Mesendoderm (in vitro differentiated cells): ENCODE results near the gene GMEB2.
"Not testable (repeated sequence)": the region's sequence is repeated elsewhere in the genome, so short reads cannot be mapped to it uniquely, and the experiment has no call there.

ENCODE experiments used
- DNase-seq: peaks from one replicate; pipeline ENCODE4 v3.0.0; 2013
- H2AK5ac ChIP-seq: 2 replicates; pipeline ENCODE4 v1.6.1; 2013; ENCODE audit warnings: low read length, inconsistent platforms
- H2BK120ac ChIP-seq: 2 replicates; pipeline ENCODE4 v1.6.1; 2013; ENCODE audit warnings: low read depth, mild to moderate bottlenecking, low read length, moderate library complexity, mixed read lengths
- H2BK15ac ChIP-seq: replicated peaks from 2 replicates; pipeline ENCODE4 v1.6.1; 2013; ENCODE audit warnings: low read depth, mild to moderate bottlenecking, moderate library complexity
- H2BK5ac ChIP-seq: 2 replicates; pipeline ENCODE4 v1.6.1; 2013; ENCODE audit warnings: low read length, inconsistent platforms
- H3K18ac ChIP-seq: 2 replicates; pipeline ENCODE4 v1.6.1; 2013; ENCODE audit warnings: mild to moderate bottlenecking, low read length, mixed read lengths
- H3K23ac ChIP-seq: one replicate; pipeline ENCODE4 v1.6.1; 2013; ENCODE audit warnings: low read length
- H3K27ac ChIP-seq: 2 replicates; pipeline ENCODE4 v1.5.1; 2013; ENCODE audit warnings: low read depth, mild to moderate bottlenecking, inconsistent platforms, low read length, moderate library complexity
- H3K27me3 ChIP-seq: 2 replicates; pipeline ENCODE4 v1.6.1; 2013; ENCODE audit warnings: low read length, control low read depth, mild to moderate bottlenecking, inconsistent platforms; ENCODE audit not compliant: insufficient read depth, poor library complexity
- H3K36me3 ChIP-seq: 2 replicates; pipeline ENCODE4 v1.6.1; 2013; ENCODE audit warnings: low read length, inconsistent platforms; ENCODE audit not compliant: control insufficient read depth, insufficient read depth
- H3K4ac ChIP-seq: one replicate; pipeline ENCODE4 v1.6.1; 2013; ENCODE audit warnings: low read depth, mild to moderate bottlenecking, low read length, moderate library complexity
- H3K4me1 ChIP-seq: 2 replicates; pipeline ENCODE4 v1.6.1; 2013; ENCODE audit warnings: low read depth, low read length, inconsistent platforms; ENCODE audit not compliant: control insufficient read depth
- H3K4me2 ChIP-seq: 2 replicates; pipeline ENCODE4 v1.6.1; 2013; ENCODE audit warnings: low read length
- H3K4me3 ChIP-seq: 2 replicates; pipeline ENCODE4 v1.5.1; 2013; ENCODE audit warnings: mild to moderate bottlenecking, low read length
- H3K56ac ChIP-seq: one replicate; pipeline ENCODE4 v1.6.1; 2013; ENCODE audit warnings: low read length
- H3K79me1 ChIP-seq: 2 replicates; pipeline ENCODE4 v1.6.1; 2013; ENCODE audit warnings: low read length, inconsistent platforms
- H3K79me2 ChIP-seq: 2 replicates; pipeline ENCODE4 v1.6.1; 2013; ENCODE audit warnings: mild to moderate bottlenecking, low read length; ENCODE audit not compliant: control insufficient read depth, insufficient read depth
- H3K9ac ChIP-seq: 2 replicates; pipeline ENCODE4 v1.6.1; 2013; ENCODE audit warnings: low read length, inconsistent platforms
- H4K5ac ChIP-seq: one replicate; pipeline ENCODE4 v1.6.1; 2013; ENCODE audit warnings: low read length
- H4K8ac ChIP-seq: one replicate; pipeline ENCODE4 v1.6.1; 2013; ENCODE audit warnings: low read depth, mild to moderate bottlenecking, control low read depth, low read length, moderate library complexity
- WGBS: extraction: QIAGEN DNeasy Blood & Tissue Kit; methylation state at CpG from one replicate; pipeline ENCODE4 v1.1.7; 2013; ENCODE audit warnings: low lambda C conversion rate, missing lambda C conversion rate; ENCODE audit not compliant: insufficient coverage; ENCODE audit errors: extremely low coverage; 5-methylcytosine and 5-hydroxymethylcytosine counted together

The GMEB2 gene

GRCh38 chr20:63573647-63574131 is 53.2 kb downstream of the GMEB2 start:
- H3K9ac ChIP-seq: peak overlapping the region; percentile 85
- H3K79me1 ChIP-seq: no peaks in the 10 kb centered on the region
- no peaks in the 10 kb centered on the region for H3K36me3 ChIP-seq
- H3K27ac ChIP-seq: no peak overlapping the region
- no peaks in the 10 kb centered on the region for H3K4me1 ChIP-seq
- peak overlapping the region; percentile 91 for H3K4me2 ChIP-seq
- no peak overlapping the region for H4K8ac ChIP-seq
- no peak overlapping the region for H2AK5ac ChIP-seq
- no peak for DNase-seq
- peak overlapping the region; percentile 90 for H3K56ac ChIP-seq
- no CpG with 5 or more reads among the region's 24 CpGs for WGBS
- no peak overlapping the region for H2BK15ac ChIP-seq
- no peak overlapping the region for H3K23ac ChIP-seq
- no peak overlapping the region for H2BK120ac ChIP-seq
- no peak overlapping the region for H4K5ac ChIP-seq
- peak overlapping the region; percentile 25 for H3K18ac ChIP-seq
- peak overlapping the region; percentile 54 for H3K4me3 ChIP-seq
- H3K79me2 ChIP-seq: no peaks in the 10 kb centered on the region
- H2BK5ac ChIP-seq: no peak overlapping the region
- no peaks in the 10 kb centered on the region for H3K27me3 ChIP-seq
- H3K4ac ChIP-seq: no peak overlapping the region

- H2AK5ac ChIP-seq: no peak overlapping the region
- H3K4me3 ChIP-seq: no peak overlapping the region
- H3K36me3 ChIP-seq: no peaks in the 10 kb centered on the region
- H3K27me3 ChIP-seq: no peaks in the 10 kb centered on the region
- H3K23ac ChIP-seq: no peak overlapping the region
- H3K4ac ChIP-seq: no peak overlapping the region
- no peaks in the 10 kb centered on the region for H3K79me2 ChIP-seq
- H2BK120ac ChIP-seq: no peak overlapping the region
- peak; percentile 16 for DNase-seq
- no peaks in the 10 kb centered on the region for H3K79me1 ChIP-seq
- no peak overlapping the region for H2BK5ac ChIP-seq
- H3K18ac ChIP-seq: no peak overlapping the region
- H4K5ac ChIP-seq: no peak overlapping the region
- peak overlapping the region; percentile 85 for H3K9ac ChIP-seq
- no peaks in the 10 kb centered on the region for H3K4me1 ChIP-seq
- no CpG with 5 or more reads among the region's 34 CpGs for WGBS
- no peak overlapping the region for H2BK15ac ChIP-seq
- no peak overlapping the region for H4K8ac ChIP-seq
- H3K4me2 ChIP-seq: peak overlapping the region; percentile 91
- no peak overlapping the region for H3K27ac ChIP-seq
- H3K56ac ChIP-seq: peak overlapping the region; percentile 90
Measured at GRCh38 chr20:63572788-63573646, 53.9 kb downstream of the GMEB2 start.

GRCh38 chr20:63572071-63572787 is 54.7 kb downstream of the GMEB2 start:
- DNase-seq: no peak
- H3K23ac ChIP-seq: no peak overlapping the region

GRCh38 chr20:63571087-63571478 is 55.8 kb downstream of the GMEB2 start:
- H3K4me2 ChIP-seq: not testable (repeated sequence)

More at GRCh38 chr20:63572071-63572787, 54.7 kb downstream of the GMEB2 start:
- no peaks in the 10 kb centered on the region for H3K79me2 ChIP-seq
- H2BK5ac ChIP-seq: no peak overlapping the region
- H3K4me3 ChIP-seq: no peak overlapping the region
- no peak overlapping the region for H2BK120ac ChIP-seq
- no peak overlapping the region for H3K56ac ChIP-seq
- no peak overlapping the region for H3K9ac ChIP-seq
- H3K27ac ChIP-seq: no peak overlapping the region
- H3K4me1 ChIP-seq: no peaks in the 10 kb centered on the region
- H3K4me2 ChIP-seq: no peak overlapping the region
- H3K36me3 ChIP-seq: no peaks in the 10 kb centered on the region
- no peak overlapping the region for H4K8ac ChIP-seq
- no peaks in the 10 kb centered on the region for H3K79me1 ChIP-seq
- no peak overlapping the region for H3K18ac ChIP-seq
- no peaks in the 10 kb centered on the region for H3K27me3 ChIP-seq
- no peak overlapping the region for H4K5ac ChIP-seq
- no peak overlapping the region for H2AK5ac ChIP-seq
- H3K4ac ChIP-seq: no peak overlapping the region
- WGBS: no CpG with 5 or more reads among the region's 48 CpGs
- no peak overlapping the region for H2BK15ac ChIP-seq

GRCh38 chr20:63570281-63571086 is 56.4 kb downstream of the GMEB2 start:
- H3K79me1 ChIP-seq: no peaks in the 10 kb centered on the region
- H3K4me1 ChIP-seq: no peaks in the 10 kb centered on the region
- no peak overlapping the region for H3K23ac ChIP-seq
- H2AK5ac ChIP-seq: no peak overlapping the region
- no peak overlapping the region for H3K4me3 ChIP-seq
- no CpG with 5 or more reads among the region's 28 CpGs for WGBS
- no peak overlapping the region for H2BK5ac ChIP-seq
- no peak overlapping the region for H3K9ac ChIP-seq
- DNase-seq: no peak
- H3K36me3 ChIP-seq: no peaks in the 10 kb centered on the region
- no peak overlapping the region for H4K8ac ChIP-seq
- no peak overlapping the region for H2BK120ac ChIP-seq
- no peak overlapping the region for H3K18ac ChIP-seq
- H3K79me2 ChIP-seq: no peaks in the 10 kb centered on the region
- no peak overlapping the region for H3K4me2 ChIP-seq
- no peak overlapping the region for H3K4ac ChIP-seq
- no peak overlapping the region for H3K56ac ChIP-seq
- H3K27me3 ChIP-seq: no peaks in the 10 kb centered on the region
- H2BK15ac ChIP-seq: no peak overlapping the region
- no peak overlapping the region for H4K5ac ChIP-seq
- H3K27ac ChIP-seq: no peak overlapping the region

More at GRCh38 chr20:63571087-63571478, 55.8 kb downstream of the GMEB2 start:
- not testable (repeated sequence) for H3K4ac ChIP-seq, DNase-seq, H2BK15ac ChIP-seq, H3K9ac ChIP-seq, H2AK5ac ChIP-seq, H3K18ac ChIP-seq, H2BK120ac ChIP-seq, H4K5ac ChIP-seq, H3K79me1 ChIP-seq, H3K4me3 ChIP-seq, H2BK5ac ChIP-seq, H3K56ac ChIP-seq, H3K4me1 ChIP-seq, H3K36me3 ChIP-seq, H3K79me2 ChIP-seq, H3K27ac ChIP-seq, H3K23ac ChIP-seq, H4K8ac ChIP-seq, H3K27me3 ChIP-seq
- WGBS: no CpG with 5 or more reads among the region's 11 CpGs
